Stimulated activated CD8-positive, alpha-beta memory T cell treated with anti-CD3 and anti-CD28 coated beads, Interleukin-12 subunit alpha, Interleukin-12 subunit beta, amount 100 ng/mL, for 24 hours (primary cell): ENCODE measurements around the gene CHSY1.

Experiments used
- DNase-seq: peaks from one replicate; pipeline ENCODE4 v3.0.0-alpha.2; 2020; ENCODE audit errors: extremely low read depth

CHSY1 gene

GRCh38 chr15:101188637-101189408 lies 63.0 kb downstream of the CHSY1 start:
- DNase-seq, result no peak

GRCh38 chr15:101187820-101188636 lies 63.8 kb downstream of the CHSY1 start:
- no peak for DNase-seq

- no peak for DNase-seq
Measured at GRCh38 chr15:101185770-101186169, 66.1 kb downstream of the CHSY1 start.

GRCh38 chr15:101185336-101185735 lies 66.5 kb downstream of the CHSY1 start:
- no peak for DNase-seq

GRCh38 chr15:101184830-101185229 lies 67.0 kb downstream of the CHSY1 start:
- DNase-seq, result no peak

- no peak for DNase-seq
Measured at GRCh38 chr15:101183931-101184305, 67.9 kb downstream of the CHSY1 start.

DNA sequence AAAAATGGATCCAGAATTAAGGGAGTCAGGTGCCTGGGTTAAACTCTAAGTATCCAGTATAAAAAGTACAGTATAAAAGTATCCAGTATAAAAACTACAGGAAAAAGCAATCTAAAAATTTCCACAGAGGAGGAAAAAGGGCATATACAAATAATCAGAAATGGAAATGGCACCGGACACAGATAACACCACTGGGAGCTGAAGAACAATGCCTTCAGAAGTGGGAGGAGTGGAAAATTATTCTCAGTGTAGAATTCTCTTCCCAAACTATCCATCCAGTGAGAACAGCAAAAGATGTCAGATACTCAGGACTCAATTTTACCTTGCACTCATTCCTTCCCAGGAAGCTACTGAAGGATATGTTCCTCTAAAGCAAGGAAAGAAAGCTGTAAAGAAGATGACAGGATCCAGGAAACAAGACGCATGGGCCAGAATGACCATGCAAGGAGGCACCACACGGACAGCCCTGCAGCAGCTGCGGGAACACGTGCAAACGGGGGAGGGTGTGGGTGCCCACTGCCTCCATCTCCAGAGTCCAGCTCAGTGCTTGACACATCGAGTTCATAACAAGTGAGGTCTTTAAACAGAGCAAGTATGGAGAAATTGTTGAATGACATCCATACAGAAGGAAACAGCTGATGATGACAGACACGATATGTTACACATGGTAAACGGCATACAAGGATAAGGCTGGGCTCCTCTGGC lies 68.5 kb downstream of the CHSY1 start:
- no peak for DNase-seq

GRCh38 chr15:101182215-101182614 lies 69.6 kb downstream of the CHSY1 start:
- no peak for DNase-seq

DNA sequence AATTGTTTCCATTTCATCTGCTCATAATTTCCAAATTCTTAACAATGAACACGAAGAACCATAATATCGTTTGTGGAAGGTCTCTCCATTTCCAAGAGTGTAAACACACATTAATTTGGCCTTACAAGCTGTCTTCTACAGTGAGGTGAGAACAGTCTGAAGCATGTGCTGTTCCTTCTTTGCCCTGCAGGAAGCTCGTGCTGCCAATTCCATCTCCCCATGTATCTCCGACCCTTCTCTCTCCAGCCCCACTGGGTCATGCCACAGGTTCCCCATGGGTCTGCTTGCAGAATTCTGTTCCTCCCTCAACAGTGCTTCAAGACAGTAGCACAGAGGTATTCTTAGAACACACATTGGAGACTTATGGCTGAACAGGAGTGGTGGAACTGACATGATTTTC lies 70.5 kb downstream of the CHSY1 start:
- DNase-seq, result no peak

DNA sequence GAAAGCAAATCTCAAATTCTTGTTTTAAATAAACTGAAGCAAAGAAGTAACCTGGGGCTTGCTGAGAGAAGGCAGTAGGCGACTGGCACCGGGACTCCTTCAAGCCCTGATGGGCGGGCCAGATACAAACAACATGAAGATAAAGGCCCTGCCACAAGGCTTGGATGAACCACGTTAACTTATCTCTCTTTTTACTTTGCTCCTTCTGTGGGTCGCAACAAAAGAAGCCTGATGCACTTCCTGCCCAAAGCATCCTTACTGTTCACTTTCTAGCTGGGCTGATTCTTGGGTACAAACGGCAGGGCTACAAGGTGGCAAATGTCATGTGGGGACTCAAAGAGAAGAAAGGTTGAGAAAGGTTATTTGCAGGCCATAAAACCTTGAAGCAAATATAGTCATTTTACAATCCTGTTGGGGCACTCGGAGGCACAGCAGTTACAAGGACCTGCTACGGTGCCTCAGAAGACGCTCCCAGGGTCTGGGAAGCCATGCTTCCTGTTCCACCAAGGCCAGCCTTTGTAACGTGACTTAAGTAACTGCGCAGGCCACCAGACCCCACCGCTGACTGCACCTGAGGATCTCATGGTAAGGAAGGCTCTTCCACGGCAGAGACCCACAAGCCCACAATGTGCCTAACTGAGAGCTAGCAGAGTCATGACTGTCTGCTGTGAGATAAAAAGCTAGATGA lies 71.1 kb downstream of the CHSY1 start:
- DNase-seq, result no peak

DNA sequence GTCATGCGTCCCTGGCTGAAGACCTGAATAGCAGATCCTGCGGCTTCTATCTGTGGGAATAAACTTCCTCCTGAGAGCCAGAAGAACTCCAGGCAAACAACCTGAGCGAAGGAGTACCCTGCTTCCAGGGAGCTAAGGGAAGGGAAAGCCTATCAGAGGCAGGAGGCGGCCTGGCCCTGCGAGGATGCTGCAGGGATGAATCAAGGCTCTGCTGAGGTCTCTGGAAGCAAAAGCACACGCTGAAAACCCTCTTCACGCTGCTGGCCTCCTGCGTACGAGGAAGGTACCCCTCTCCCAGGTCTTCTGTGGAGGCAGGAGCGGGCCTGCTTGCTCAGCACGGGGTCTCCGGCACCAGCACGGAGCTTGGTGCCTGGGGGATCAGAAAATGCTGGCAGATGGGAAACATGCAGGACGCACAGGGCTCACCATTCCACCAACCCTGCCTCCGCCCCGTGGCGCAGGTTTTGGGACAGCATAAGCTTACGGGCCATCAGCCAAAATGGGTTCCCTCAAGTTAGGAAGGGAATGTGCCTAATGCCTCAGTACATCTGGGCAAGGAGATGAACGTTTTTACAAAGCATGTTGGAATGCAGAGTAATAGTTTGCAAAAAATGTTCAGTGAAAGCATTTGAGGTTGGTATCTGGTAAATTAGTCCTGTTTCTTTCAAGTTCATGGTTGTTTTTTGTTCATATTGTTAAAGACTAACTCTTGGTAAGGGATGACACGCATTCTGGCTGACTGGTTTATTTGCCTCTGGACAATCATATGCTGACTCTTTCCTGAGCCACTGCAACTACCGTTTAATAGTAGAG lies 72.3 kb downstream of the CHSY1 start:
- no peak for DNase-seq

GRCh38 chr15:101178931-101179330 lies 72.9 kb downstream of the CHSY1 start:
- no peak for DNase-seq

DNA sequence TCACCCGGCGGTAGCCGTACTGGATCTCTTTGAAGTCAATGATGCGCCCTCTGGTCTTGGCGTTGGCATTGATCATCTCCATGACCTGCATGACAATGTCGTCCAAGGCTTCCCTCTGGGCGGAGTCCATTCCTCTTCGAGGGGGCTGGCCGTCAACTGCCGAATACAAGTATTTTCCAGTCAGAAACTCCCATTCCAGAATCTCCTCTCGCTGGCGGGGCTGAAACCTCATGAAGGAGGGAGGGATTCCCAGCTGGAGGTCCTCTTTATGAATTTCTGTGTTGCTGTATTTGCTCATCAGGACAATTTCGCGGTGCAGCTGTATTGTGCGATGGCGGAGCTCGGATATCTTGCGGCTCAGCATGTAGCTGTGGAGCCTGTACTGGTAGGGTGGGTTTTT lies 73.4 kb downstream of the CHSY1 start:
- no peak for DNase-seq

DNA sequence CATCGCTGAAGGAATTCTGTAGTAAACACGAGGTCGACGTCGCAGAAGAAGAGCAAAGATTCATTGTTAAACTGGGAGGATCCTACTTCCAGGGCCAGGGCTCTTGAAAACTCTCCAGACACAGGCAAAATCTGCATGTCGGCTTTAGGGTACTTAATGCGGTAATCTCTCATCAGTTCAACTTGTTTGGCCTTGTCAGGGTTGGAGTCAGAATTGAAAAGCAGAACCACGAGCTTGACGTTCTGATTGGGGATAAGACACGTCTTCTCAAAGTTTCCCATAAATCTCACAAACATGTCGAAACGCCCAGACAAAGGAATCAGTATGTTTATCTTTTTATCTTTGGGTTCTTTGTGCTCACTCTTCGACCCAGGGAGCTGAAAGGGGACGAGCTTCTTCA lies 74.0 kb downstream of the CHSY1 start:
- DNase-seq, result no peak

- DNase-seq, result no peak
Measured at GRCh38 chr15:101176625-101177024, 75.2 kb downstream of the CHSY1 start.

DNA sequence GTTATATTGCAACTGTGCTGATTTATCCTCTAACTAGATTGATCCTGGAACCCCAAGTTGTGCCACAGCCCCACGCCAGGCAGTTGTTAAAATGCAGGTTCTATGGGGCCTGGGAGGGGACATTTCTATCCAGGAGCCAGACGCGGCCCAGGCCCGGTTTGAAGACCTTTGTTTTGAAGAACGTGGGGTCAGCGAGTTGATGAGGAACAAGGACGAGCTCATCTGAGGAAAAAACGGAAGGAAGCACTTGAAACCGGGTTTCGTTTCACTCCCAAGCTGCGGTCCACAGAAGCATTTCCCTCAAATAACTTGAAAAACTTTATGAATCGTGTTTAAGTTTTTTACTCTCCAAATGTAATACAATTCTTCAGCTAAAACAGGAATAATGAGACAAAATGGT lies 76.4 kb downstream of the CHSY1 start:
- DNase-seq, result no peak

GRCh38 chr15:101174152-101174920 lies 77.5 kb downstream of the CHSY1 start:
- no peak for DNase-seq

GRCh38 chr15:101173233-101174119 lies 78.4 kb downstream of the CHSY1 start:
- no peak for DNase-seq

DNA sequence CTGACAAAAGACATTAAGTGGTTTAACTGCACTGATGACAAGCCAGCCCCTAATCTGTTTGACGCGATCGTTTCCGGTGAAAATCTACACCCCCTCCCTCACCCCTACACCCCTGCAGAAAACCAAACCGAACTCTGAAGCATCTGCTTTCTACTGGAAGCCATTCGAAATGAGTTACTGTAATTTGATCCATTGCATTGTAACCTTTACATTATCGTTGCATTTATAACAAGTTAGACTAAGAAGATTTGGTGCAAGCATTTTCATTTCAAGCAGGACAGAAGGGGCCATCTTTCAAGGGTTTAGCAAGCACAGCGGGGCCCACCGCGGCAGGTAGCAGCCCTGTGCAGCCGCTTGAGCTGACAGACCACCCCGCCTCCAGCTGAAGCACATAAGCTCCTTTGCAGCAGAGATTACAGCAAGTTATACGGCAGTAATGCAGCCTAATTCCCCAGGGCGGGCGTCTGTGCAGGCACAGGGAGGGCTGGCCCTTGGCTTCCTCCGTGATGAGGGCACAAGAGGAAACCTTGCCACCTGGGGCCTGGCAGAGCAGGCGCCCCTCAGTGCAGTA lies 79.3 kb downstream of the CHSY1 start:
- DNase-seq, result no peak
